ENCODE data around the gene OSER1. TPM values are rescaled to one million over a fixed set of nuclear protein-coding genes. Genes with fewer than 3 reads are reported as not detected.
"Not testable (repeated sequence)": the region's sequence is repeated elsewhere in the genome, so short reads cannot be mapped to it uniquely, and the experiment has no call there.

OSER1 gene
- total RNA-seq, 1 donor from 2014 or later = 32.1 TPM

GRCh38 chr20:44209686-44210405, 725 bp downstream of the OSER1 start:
- ATAC-seq = no peak
- intact Hi-C loops (cut with DNase I) = loop anchor here (10.0 kb wide), 1 partner anchor 475 kb away; no protein-coding TSS in a partner anchor
- no peak for DNase-seq (ENCODE audit: missing footprints)

GRCh38 chr20:44208770-44209169, 1.8 kb downstream of the OSER1 start:
- ATAC-seq (no peak), DNase-seq (ENCODE audit: missing footprints) (no peak)
- intact Hi-C loops (cut with DNase I) = no loop called here

GRCh38 chr20:44208165-44208564, 2.4 kb downstream of the OSER1 start:
- DNase-seq (ENCODE audit: missing footprints) = no peak
- intact Hi-C loops (cut with DNase I) = no loop called here
- ATAC-seq = no peak

GRCh38 chr20:44207126-44207723, 3.3 kb downstream of the OSER1 start:
- intact Hi-C loops (cut with DNase I) = no loop called here
- no peak for ATAC-seq
- no peak for DNase-seq (ENCODE audit: missing footprints)

- ATAC-seq = no peak
- intact Hi-C loops (cut with DNase I) = no loop called here
- no peak for DNase-seq (ENCODE audit: missing footprints)
Measured at GRCh38 chr20:44206132-44206531, 4.4 kb downstream of the OSER1 start.

- intact Hi-C loops (cut with DNase I) = no loop called here
- ATAC-seq = no peak
- no peak for DNase-seq (ENCODE audit: missing footprints)
Measured at GRCh38 chr20:44204832-44205215, 5.7 kb downstream of the OSER1 start.

- no peak for DNase-seq (ENCODE audit: missing footprints)
- intact Hi-C loops (cut with DNase I) = no loop called here
- peak; percentile 53 for ATAC-seq
Measured at GRCh38 chr20:44204156-44204831, 6.3 kb downstream of the OSER1 start.

- peak; percentile 62 for ATAC-seq
- intact Hi-C loops (cut with DNase I) = no loop called here
- no peak for DNase-seq (ENCODE audit: missing footprints)
Measured at GRCh38 chr20:44203161-44203560, 7.4 kb downstream of the OSER1 start.

- intact Hi-C loops (cut with DNase I) = no loop called here
- no peak for ATAC-seq
- no peak for DNase-seq (ENCODE audit: missing footprints)
Measured at GRCh38 chr20:44200983-44201382, 9.6 kb downstream of the OSER1 start.

- intact Hi-C loops (cut with DNase I) = no loop called here
- ATAC-seq (no peak), DNase-seq (ENCODE audit: missing footprints) (no peak)
Measured at GRCh38 chr20:44200371-44200770, 10.2 kb downstream of the OSER1 start.

GRCh38 chr20:44199877-44200276, 10.7 kb downstream of the OSER1 start:
- intact Hi-C loops (cut with DNase I) = no loop called here
- ATAC-seq (no peak), DNase-seq (ENCODE audit: missing footprints) (no peak)

- no peak for ATAC-seq
- DNase-seq (ENCODE audit: missing footprints) = no peak
- intact Hi-C loops (cut with DNase I) = no loop called here
Measured at GRCh38 chr20:44198872-44199271, 11.7 kb downstream of the OSER1 start.

GRCh38 chr20:44196271-44196670, 14.3 kb downstream of the OSER1 start:
- intact Hi-C loops (cut with DNase I) = no loop called here
- ATAC-seq (no peak), DNase-seq (ENCODE audit: missing footprints) (no peak)

- intact Hi-C loops (cut with DNase I) = no loop called here
- no peak for DNase-seq (ENCODE audit: missing footprints)
- ATAC-seq = no peak
Measured at GRCh38 chr20:44195605-44196004, 15.0 kb downstream of the OSER1 start.

- intact Hi-C loops (cut with DNase I) = loop anchor here (5.0 kb wide), 1 partner anchor 136 kb away; no protein-coding TSS in a partner anchor
- no peak for ATAC-seq
- no peak for DNase-seq (ENCODE audit: missing footprints)
Measured at GRCh38 chr20:44193801-44194200, 16.8 kb downstream of the OSER1 start.

GRCh38 chr20:44191640-44192039, 18.9 kb downstream of the OSER1 start:
- ATAC-seq; DNase-seq (ENCODE audit: missing footprints): not testable (repeated sequence)
- intact Hi-C loops (cut with DNase I) = loop anchor here (5.0 kb wide), 1 partner anchor 134 kb away; no protein-coding TSS in a partner anchor

GRCh38 chr20:44190197-44190852, 20.2 kb downstream of the OSER1 start:
- intact Hi-C loops (cut with DNase I) = loop anchor here (5.0 kb wide), 1 partner anchor 133 kb away; no protein-coding TSS in a partner anchor
- not testable (repeated sequence) for ATAC-seq; DNase-seq (ENCODE audit: missing footprints)

- ATAC-seq (peak; percentile 17), DNase-seq (ENCODE audit: missing footprints) (no peak)
- intact Hi-C loops (cut with DNase I) = loop anchor here (1.0 kb wide), 1 partner anchor 72 kb away; no protein-coding TSS in a partner anchor
Measured at GRCh38 chr20:44188752-44189151, 21.8 kb downstream of the OSER1 start.

Data from Right ventricle myocardium inferior (tissue), 1 donor.